22Rv1 (cell line): ENCODE measurements around the gene ASB4.

Source experiments
- ZFX ChIP-seq: fragments of 450-650 bp; IDR thresholded peaks from 2 replicates; pipeline ENCODE4 v1.6.1; 2017; ENCODE audit warnings: antibody characterized with exemption, borderline replicate concordance
- TF ChIP-seq, protein P1 (sequence below): fragments of 450-650 bp; IDR thresholded peaks from 2 replicates; pipeline ENCODE4 v1.5.1; 2017; ENCODE audit warnings: mild to moderate bottlenecking

DNA sequence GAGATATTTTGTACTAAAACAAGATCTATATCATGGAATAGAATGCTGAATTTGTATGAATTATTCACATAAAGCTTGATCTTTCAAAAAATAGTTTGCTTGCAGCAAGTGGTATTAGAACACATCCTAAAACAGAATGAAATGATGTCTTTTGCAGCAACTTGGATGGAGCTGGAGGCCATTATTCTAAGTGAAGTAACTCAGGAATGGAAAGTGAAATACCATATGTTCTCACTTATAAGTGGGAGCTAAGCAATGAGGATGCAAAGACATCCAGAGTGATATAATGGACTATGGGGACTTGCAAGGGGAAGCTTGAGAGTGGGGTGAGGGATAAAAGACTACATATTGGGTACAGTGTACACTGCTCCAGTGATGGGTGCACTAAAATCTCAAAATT, 53.7 kb downstream of the ASB4 start:
- no peak for TF ChIP-seq ZFX
- TF ChIP-seq, protein P1, sequence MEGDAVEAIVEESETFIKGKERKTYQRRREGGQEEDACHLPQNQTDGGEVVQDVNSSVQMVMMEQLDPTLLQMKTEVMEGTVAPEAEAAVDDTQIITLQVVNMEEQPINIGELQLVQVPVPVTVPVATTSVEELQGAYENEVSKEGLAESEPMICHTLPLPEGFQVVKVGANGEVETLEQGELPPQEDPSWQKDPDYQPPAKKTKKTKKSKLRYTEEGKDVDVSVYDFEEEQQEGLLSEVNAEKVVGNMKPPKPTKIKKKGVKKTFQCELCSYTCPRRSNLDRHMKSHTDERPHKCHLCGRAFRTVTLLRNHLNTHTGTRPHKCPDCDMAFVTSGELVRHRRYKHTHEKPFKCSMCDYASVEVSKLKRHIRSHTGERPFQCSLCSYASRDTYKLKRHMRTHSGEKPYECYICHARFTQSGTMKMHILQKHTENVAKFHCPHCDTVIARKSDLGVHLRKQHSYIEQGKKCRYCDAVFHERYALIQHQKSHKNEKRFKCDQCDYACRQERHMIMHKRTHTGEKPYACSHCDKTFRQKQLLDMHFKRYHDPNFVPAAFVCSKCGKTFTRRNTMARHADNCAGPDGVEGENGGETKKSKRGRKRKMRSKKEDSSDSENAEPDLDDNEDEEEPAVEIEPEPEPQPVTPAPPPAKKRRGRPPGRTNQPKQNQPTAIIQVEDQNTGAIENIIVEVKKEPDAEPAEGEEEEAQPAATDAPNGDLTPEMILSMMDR, result no peak
